Measurements from ENCODE around the gene MAN1A1.

Gene MAN1A1

GRCh38 chr6:119342430-119342829, 7.1 kb downstream of the MAN1A1 start:
- Histone ChIP-seq H3K36me3 (ENCODE audit: insufficient read depth, low read length) (no peaks in the 10 kb centered on the region), H3K9me3 (ENCODE audit: low read length) (no peaks in the 10 kb centered on the region), H3K4me1 (ENCODE audit: insufficient read depth, low read length) (peaks cover 2% of the 10 kb centered on the region), H2AFZ (ENCODE audit: low read depth, low read length) (no peak overlapping the region), H3K4me3 (ENCODE audit: low read length) (no peak overlapping the region), H3K27me3 (ENCODE audit: insufficient read depth, low read length) (no peaks in the 10 kb centered on the region)

DNA sequence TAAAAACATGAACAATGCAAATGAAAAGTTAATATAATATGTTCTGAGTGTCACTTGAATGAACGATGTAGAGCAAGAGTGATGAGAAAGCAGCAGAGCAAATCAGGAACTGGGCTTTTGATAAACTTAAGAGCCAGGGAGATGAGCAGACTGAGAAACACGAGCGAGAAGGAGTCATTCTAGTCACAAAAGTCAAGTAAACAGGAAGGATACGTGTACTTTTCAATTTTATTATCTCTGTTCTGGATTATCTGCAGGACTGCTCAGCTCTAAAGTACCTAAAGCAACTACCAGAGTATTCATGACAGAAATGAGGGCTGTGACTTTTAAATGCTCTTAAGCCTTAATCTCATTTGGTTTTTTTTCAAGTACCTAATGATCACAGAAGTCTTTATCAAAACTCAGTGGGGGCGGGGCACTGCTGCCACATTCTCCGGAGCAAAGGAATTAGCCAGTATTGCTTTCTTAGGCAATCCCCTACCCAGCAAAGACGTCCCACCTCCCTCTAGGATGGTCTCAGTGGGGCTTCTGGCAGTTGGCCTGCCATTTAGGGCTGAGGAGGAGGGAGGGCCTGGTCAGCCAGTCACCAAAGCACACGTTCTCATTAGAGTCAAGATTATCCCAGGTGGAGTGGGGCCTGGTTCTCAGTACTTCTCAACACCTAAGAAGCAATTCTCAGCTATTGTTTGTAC, 8.6 kb downstream of the MAN1A1 start:
- Histone ChIP-seq H3K4me3 (ENCODE audit: low read length) (no peak overlapping the region), H2AFZ (ENCODE audit: low read depth, low read length) (no peak overlapping the region)

DNA sequence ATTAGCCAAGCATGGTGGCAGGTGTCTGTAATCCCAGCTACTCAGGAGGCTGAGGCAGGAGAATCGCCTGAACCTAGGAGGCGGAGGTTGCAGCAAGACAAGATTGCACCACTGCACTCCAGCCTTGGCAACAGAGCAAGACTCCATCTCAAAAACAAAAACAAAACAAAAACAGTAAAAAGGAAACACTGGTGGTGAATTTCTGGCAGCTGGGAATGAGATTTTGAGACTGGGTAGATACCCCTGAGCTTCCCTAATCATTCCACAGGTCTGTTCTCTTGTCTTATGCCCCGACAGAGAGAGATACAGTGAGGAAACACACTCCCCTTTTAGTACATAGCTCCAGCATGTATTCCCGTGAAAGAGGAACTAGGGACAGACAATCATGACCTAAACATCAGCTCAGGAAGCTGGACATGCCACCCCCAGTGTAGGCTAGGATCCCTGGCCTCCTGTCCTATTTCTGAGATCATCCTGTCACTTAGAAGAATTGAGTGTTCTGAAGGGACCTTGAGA, 9.6 kb downstream of the MAN1A1 start:
- Histone ChIP-seq H3K4me1 (ENCODE audit: insufficient read depth, low read length) (no peaks in the 10 kb centered on the region), H3K9me3 (ENCODE audit: low read length) (no peaks in the 10 kb centered on the region), H3K4me3 (ENCODE audit: low read length) (no peak overlapping the region), H3K36me3 (ENCODE audit: insufficient read depth, low read length) (no peaks in the 10 kb centered on the region), H3K27me3 (ENCODE audit: insufficient read depth, low read length) (no peaks in the 10 kb centered on the region), H2AFZ (ENCODE audit: low read depth, low read length) (no peak overlapping the region)

More for the DNA sequence above, 8.6 kb downstream of the MAN1A1 start:
- no peaks in the 10 kb centered on the region for H3K9me3 ChIP-seq (ENCODE audit: low read length)
- H3K27me3 ChIP-seq (ENCODE audit: insufficient read depth, low read length): no peaks in the 10 kb centered on the region
- H3K36me3 ChIP-seq (ENCODE audit: insufficient read depth, low read length): no peaks in the 10 kb centered on the region
- H3K4me1 ChIP-seq (ENCODE audit: insufficient read depth, low read length): no peaks in the 10 kb centered on the region

GRCh38 chr6:119337762-119338161, 11.8 kb downstream of the MAN1A1 start:
- H3K27me3 ChIP-seq (ENCODE audit: insufficient read depth, low read length): no peaks in the 10 kb centered on the region
- no peaks in the 10 kb centered on the region for H3K36me3 ChIP-seq (ENCODE audit: insufficient read depth, low read length)
- H2AFZ ChIP-seq (ENCODE audit: low read depth, low read length): no peak overlapping the region
- no peaks in the 10 kb centered on the region for H3K9me3 ChIP-seq (ENCODE audit: low read length)
- no peaks in the 10 kb centered on the region for H3K4me1 ChIP-seq (ENCODE audit: insufficient read depth, low read length)
- no peak overlapping the region for H3K4me3 ChIP-seq (ENCODE audit: low read length)

DNA sequence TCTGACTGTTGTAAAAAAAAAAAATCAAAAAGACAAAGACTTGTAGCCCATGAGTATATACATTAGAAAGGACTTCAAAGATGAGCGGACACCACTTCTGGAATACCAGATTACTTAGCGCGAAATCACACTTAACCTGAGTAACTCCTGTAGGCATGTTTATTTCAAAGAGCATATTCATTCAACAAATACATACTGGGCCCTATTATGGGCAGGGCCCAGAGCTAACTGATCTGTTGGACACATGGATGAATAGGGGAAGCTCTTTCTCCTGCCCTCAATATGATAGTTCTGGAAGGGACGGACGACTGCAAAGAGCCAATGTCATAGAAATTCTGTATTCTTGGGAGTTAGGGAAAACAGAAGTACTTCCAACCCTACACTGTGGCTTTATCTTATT, 12.3 kb downstream of the MAN1A1 start:
- H3K27me3 ChIP-seq (ENCODE audit: insufficient read depth, low read length): no peaks in the 10 kb centered on the region
- no peak overlapping the region for H2AFZ ChIP-seq (ENCODE audit: low read depth, low read length)
- no peaks in the 10 kb centered on the region for H3K36me3 ChIP-seq (ENCODE audit: insufficient read depth, low read length)
- no peaks in the 10 kb centered on the region for H3K4me1 ChIP-seq (ENCODE audit: insufficient read depth, low read length)
- H3K4me3 ChIP-seq (ENCODE audit: low read length): no peak overlapping the region
- no peaks in the 10 kb centered on the region for H3K9me3 ChIP-seq (ENCODE audit: low read length)

DNA sequence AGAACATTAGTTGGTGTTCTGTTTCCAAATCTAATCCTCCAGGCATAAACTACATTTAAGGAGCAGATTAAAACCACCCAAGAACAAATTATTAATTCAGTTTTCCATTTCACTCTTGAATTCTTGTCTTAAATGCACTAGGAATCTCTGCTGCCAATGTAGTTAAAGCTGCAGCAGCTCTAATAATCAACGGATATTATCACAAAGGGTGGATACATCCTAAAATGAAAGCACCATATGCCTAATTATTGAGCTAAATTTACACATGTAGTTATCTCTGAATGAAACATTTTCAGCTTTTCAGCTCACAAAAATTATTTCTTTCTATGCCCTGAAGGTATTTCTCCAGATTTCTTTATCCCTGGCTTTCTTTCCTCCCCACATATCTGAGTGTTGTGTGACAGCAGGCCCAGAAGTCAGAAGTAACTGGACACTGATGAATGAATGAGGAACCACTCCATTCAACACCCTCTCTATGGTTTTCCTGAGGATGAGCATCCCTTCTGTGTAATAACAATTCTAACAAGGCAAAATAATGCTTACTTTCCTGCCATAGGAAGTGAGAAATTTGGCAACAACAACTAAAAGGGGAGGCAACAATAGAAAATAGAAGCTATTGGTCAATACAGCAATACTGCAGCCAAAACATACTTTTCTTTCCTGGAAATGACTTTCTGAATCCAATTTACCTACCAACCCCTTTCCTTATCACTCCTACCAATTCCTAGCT, 14.9 kb downstream of the MAN1A1 start:
- Histone ChIP-seq H3K4me1 (ENCODE audit: insufficient read depth, low read length) (no peaks in the 10 kb centered on the region), H2AFZ (ENCODE audit: low read depth, low read length) (no peak overlapping the region), H3K27me3 (ENCODE audit: insufficient read depth, low read length) (no peaks in the 10 kb centered on the region), H3K4me3 (ENCODE audit: low read length) (no peak overlapping the region), H3K36me3 (ENCODE audit: insufficient read depth, low read length) (no peaks in the 10 kb centered on the region), H3K9me3 (ENCODE audit: low read length) (no peaks in the 10 kb centered on the region)

- Histone ChIP-seq H3K36me3 (ENCODE audit: insufficient read depth, low read length) (no peaks in the 10 kb centered on the region), H2AFZ (ENCODE audit: low read depth, low read length) (no peak overlapping the region), H3K27me3 (ENCODE audit: insufficient read depth, low read length) (no peaks in the 10 kb centered on the region), H3K4me1 (ENCODE audit: insufficient read depth, low read length) (no peaks in the 10 kb centered on the region), H3K9me3 (ENCODE audit: low read length) (no peaks in the 10 kb centered on the region), H3K4me3 (ENCODE audit: low read length) (no peak overlapping the region)
Measured at GRCh38 chr6:119333707-119334295, 15.8 kb downstream of the MAN1A1 start.

- Histone ChIP-seq H3K4me3 (ENCODE audit: low read length) (no peak overlapping the region), H3K27me3 (ENCODE audit: insufficient read depth, low read length) (no peaks in the 10 kb centered on the region), H3K9me3 (ENCODE audit: low read length) (no peaks in the 10 kb centered on the region), H2AFZ (ENCODE audit: low read depth, low read length) (no peak overlapping the region), H3K4me1 (ENCODE audit: insufficient read depth, low read length) (no peaks in the 10 kb centered on the region), H3K36me3 (ENCODE audit: insufficient read depth, low read length) (no peaks in the 10 kb centered on the region)
Measured at GRCh38 chr6:119333063-119333609, 16.4 kb downstream of the MAN1A1 start.

DNA sequence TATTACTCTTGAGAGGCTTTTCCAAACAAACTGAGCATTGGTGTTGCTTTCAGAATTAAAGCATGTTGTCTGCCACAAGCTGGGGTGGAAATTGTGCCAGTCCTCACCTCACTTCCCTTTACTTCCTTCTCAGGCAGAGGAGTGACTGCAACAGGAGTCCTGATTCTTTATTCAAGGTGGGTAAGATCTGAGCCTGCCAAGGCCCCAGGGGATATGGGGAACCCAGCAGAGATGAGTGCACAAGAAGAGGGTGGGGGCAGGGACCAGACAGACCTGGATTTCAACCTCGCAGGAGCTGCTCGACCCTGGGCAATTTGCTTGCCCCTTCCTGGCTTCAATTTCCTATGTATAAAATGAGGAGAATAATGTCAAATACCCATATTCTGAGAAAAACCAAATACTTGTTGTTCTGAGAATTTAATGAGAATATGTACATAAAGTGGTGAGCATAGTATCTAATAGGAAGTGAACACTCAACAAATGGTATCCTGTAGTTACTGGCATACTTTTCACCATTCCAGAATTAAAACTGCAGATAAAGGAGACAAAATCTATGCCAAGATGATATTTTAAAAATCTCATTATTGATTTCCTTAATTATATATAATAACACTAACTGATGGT, 17.8 kb downstream of the MAN1A1 start:
- Histone ChIP-seq H3K9me3 (ENCODE audit: low read length) (no peaks in the 10 kb centered on the region), H3K4me1 (ENCODE audit: insufficient read depth, low read length) (no peaks in the 10 kb centered on the region), H3K4me3 (ENCODE audit: low read length) (no peak overlapping the region), H3K27me3 (ENCODE audit: insufficient read depth, low read length) (no peaks in the 10 kb centered on the region), H3K36me3 (ENCODE audit: insufficient read depth, low read length) (no peaks in the 10 kb centered on the region), H2AFZ (ENCODE audit: low read depth, low read length) (no peak overlapping the region)

GRCh38 chr6:119330520-119331113, 18.9 kb downstream of the MAN1A1 start:
- H3K27me3 ChIP-seq (ENCODE audit: insufficient read depth, low read length): no peaks in the 10 kb centered on the region
- H3K9me3 ChIP-seq (ENCODE audit: low read length): no peaks in the 10 kb centered on the region
- no peaks in the 10 kb centered on the region for H3K4me1 ChIP-seq (ENCODE audit: insufficient read depth, low read length)
- H3K36me3 ChIP-seq (ENCODE audit: insufficient read depth, low read length): no peaks in the 10 kb centered on the region
- H2AFZ ChIP-seq (ENCODE audit: low read depth, low read length): no peak overlapping the region
- H3K4me3 ChIP-seq (ENCODE audit: low read length): no peak overlapping the region

- Histone ChIP-seq H3K36me3 (ENCODE audit: insufficient read depth, low read length) (no peaks in the 10 kb centered on the region), H3K9me3 (ENCODE audit: low read length) (no peaks in the 10 kb centered on the region), H3K4me3 (ENCODE audit: low read length) (no peak overlapping the region), H3K4me1 (ENCODE audit: insufficient read depth, low read length) (no peaks in the 10 kb centered on the region), H2AFZ (ENCODE audit: low read depth, low read length) (no peak overlapping the region), H3K27me3 (ENCODE audit: insufficient read depth, low read length) (no peaks in the 10 kb centered on the region)
Measured at GRCh38 chr6:119329794-119330180, 19.8 kb downstream of the MAN1A1 start.

- Histone ChIP-seq H3K36me3 (ENCODE audit: insufficient read depth, low read length) (no peaks in the 10 kb centered on the region), H3K27me3 (ENCODE audit: insufficient read depth, low read length) (no peaks in the 10 kb centered on the region), H3K9me3 (ENCODE audit: low read length) (no peaks in the 10 kb centered on the region), H3K4me1 (ENCODE audit: insufficient read depth, low read length) (no peaks in the 10 kb centered on the region), H3K4me3 (ENCODE audit: low read length) (no peak overlapping the region), H2AFZ (ENCODE audit: low read depth, low read length) (no peak overlapping the region)
Measured at GRCh38 chr6:119328892-119329793, 20.4 kb downstream of the MAN1A1 start.

All from neuron (in vitro differentiated cells).